Activated T-helper 17 cell treated with anti-CD3 and anti-CD28 coated beads, Interleukin-2, amount 50 U/mL, for 72 hours (primary cell): ENCODE data around the gene VWA8. TPM values are rescaled to one million over a fixed set of nuclear protein-coding genes. Genes with fewer than 3 reads are reported as not detected.
"Not testable (repeated sequence)": the region's sequence is repeated elsewhere in the genome, so short reads cannot be mapped to it uniquely, and the experiment has no call there.

ENCODE experiments used
- ATAC-seq: fragments of 150-1000 bp; cut with Tn5 transposase; replicated peaks from 2 replicates; pipeline ENCODE4 v1.10.0; 2021; ENCODE audit warnings: mild to moderate bottlenecking, moderate library complexity
- H3K27ac Mint-ChIP-seq: one replicate; pipeline ENCODE4 v1.8.0; 2022; ENCODE audit warnings: mixed read lengths
- H3K27me3 Mint-ChIP-seq: one replicate; pipeline ENCODE4 v1.8.0; 2022; ENCODE audit warnings: mixed read lengths
- H3K36me3 Mint-ChIP-seq: one replicate; pipeline ENCODE4 v1.8.0; 2022; ENCODE audit warnings: low read depth, mild to moderate bottlenecking, mixed read lengths
- H3K4me1 Mint-ChIP-seq: one replicate; pipeline ENCODE4 v1.8.0; 2022; ENCODE audit warnings: mixed read lengths
- H3K4me3 Mint-ChIP-seq: one replicate; pipeline ENCODE4 v1.8.0; 2022; ENCODE audit warnings: mild to moderate bottlenecking, mixed read lengths
- H3K9me3 Mint-ChIP-seq: one replicate; pipeline ENCODE4 v1.8.0; 2022; ENCODE audit warnings: mixed read lengths
- total RNA-seq, 2 donors: library from RNA; stranded (reverse); gene quantifications; one replicate each; pipeline ENCODE4 v1.2.3, GENCODE V29; 2022

The VWA8 gene
- total RNA-seq, 2 donors from 2014 or later, result 7.4 to 11.2 TPM

- H3K27ac Mint-ChIP-seq, result peak overlapping the region; percentile 36
- H3K4me1 Mint-ChIP-seq, result peaks cover 21% of the 10 kb centered on the region
- H3K4me3 Mint-ChIP-seq, result no peak overlapping the region
- H3K27me3 Mint-ChIP-seq, result no peaks in the 10 kb centered on the region
- H3K9me3 Mint-ChIP-seq, result peaks cover 11% of the 10 kb centered on the region
- peaks cover 23% of the 10 kb centered on the region for H3K36me3 Mint-ChIP-seq
- no peak for ATAC-seq
Observed at GRCh38 chr13:41925014-41925413, 35.9 kb downstream of the VWA8 start.

- Mint-ChIP-seq H3K4me1 (peaks cover 17% of the 10 kb centered on the region), H3K36me3 (peaks cover 23% of the 10 kb centered on the region), H3K9me3 (peaks cover 11% of the 10 kb centered on the region)
- H3K27ac Mint-ChIP-seq, H3K4me3 Mint-ChIP-seq, ATAC-seq, H3K27me3 Mint-ChIP-seq: not testable (repeated sequence)
Observed at GRCh38 chr13:41922894-41923293, 38.0 kb downstream of the VWA8 start.

- Mint-ChIP-seq H3K36me3 (peaks cover 14% of the 10 kb centered on the region), H3K9me3 (peaks cover 7% of the 10 kb centered on the region), H3K4me1 (peaks cover 28% of the 10 kb centered on the region), H3K27me3 (no peaks in the 10 kb centered on the region), H3K27ac (peak overlapping the region; percentile 3), H3K4me3 (no peak overlapping the region)
- no peak for ATAC-seq
Observed at GRCh38 chr13:41919741-41920487, 41.0 kb downstream of the VWA8 start.

GRCh38 chr13:41919031-41919740 is 41.7 kb downstream of the VWA8 start:
- Mint-ChIP-seq H3K36me3 (peaks cover 8% of the 10 kb centered on the region), H3K27ac (peak overlapping the region; percentile 3), H3K27me3 (no peaks in the 10 kb centered on the region), H3K4me3 (no peak overlapping the region), H3K4me1 (peaks cover 26% of the 10 kb centered on the region), H3K9me3 (peaks cover 7% of the 10 kb centered on the region)
- no peak for ATAC-seq

GRCh38 chr13:41917641-41918040 is 43.3 kb downstream of the VWA8 start:
- Mint-ChIP-seq H3K4me1 (peaks cover 19% of the 10 kb centered on the region), H3K27me3 (no peaks in the 10 kb centered on the region), H3K9me3 (no peaks in the 10 kb centered on the region), H3K4me3 (peak overlapping the region; percentile 25), H3K36me3 (no peaks in the 10 kb centered on the region), H3K27ac (peak overlapping the region; percentile 18)
- peak; percentile 89 for ATAC-seq

GRCh38 chr13:41916173-41916954 is 44.5 kb downstream of the VWA8 start:
- peak; percentile 84 for ATAC-seq
- Mint-ChIP-seq H3K27ac (peak overlapping the region; percentile 51), H3K27me3 (no peaks in the 10 kb centered on the region), H3K4me3 (peak overlapping the region; percentile 65), H3K4me1 (peaks cover 13% of the 10 kb centered on the region), H3K9me3 (no peaks in the 10 kb centered on the region), H3K36me3 (peaks cover 4% of the 10 kb centered on the region)

GRCh38 chr13:41915081-41915480 is 45.8 kb downstream of the VWA8 start:
- H3K4me1 Mint-ChIP-seq, result peaks cover 13% of the 10 kb centered on the region
- ATAC-seq, result no peak
- H3K4me3 Mint-ChIP-seq, result no peak overlapping the region
- no peaks in the 10 kb centered on the region for H3K27me3 Mint-ChIP-seq
- no peaks in the 10 kb centered on the region for H3K9me3 Mint-ChIP-seq
- H3K27ac Mint-ChIP-seq, result no peak overlapping the region
- peaks cover 17% of the 10 kb centered on the region for H3K36me3 Mint-ChIP-seq

- no peaks in the 10 kb centered on the region for H3K27me3 Mint-ChIP-seq
- H3K9me3 Mint-ChIP-seq, result no peaks in the 10 kb centered on the region
- peaks cover 13% of the 10 kb centered on the region for H3K4me1 Mint-ChIP-seq
- H3K36me3 Mint-ChIP-seq, result peaks cover 22% of the 10 kb centered on the region
- H3K4me3 Mint-ChIP-seq, result no peak overlapping the region
- no peak overlapping the region for H3K27ac Mint-ChIP-seq
- ATAC-seq, result no peak
Observed at GRCh38 chr13:41914552-41914951, 46.4 kb downstream of the VWA8 start.

GRCh38 chr13:41909506-41909905 is 51.4 kb downstream of the VWA8 start:
- H3K27me3 Mint-ChIP-seq, result no peaks in the 10 kb centered on the region
- H3K27ac Mint-ChIP-seq, result no peak overlapping the region
- ATAC-seq, result no peak

GRCh38 chr13:41905600-41906254 is 55.2 kb downstream of the VWA8 start:
- peaks cover 48% of the 10 kb centered on the region for H3K36me3 Mint-ChIP-seq
- H3K27ac Mint-ChIP-seq, result no peak overlapping the region
- no peaks in the 10 kb centered on the region for H3K27me3 Mint-ChIP-seq
- H3K9me3 Mint-ChIP-seq, result no peaks in the 10 kb centered on the region
- H3K4me3 Mint-ChIP-seq, result no peak overlapping the region
- peak; percentile 82 for ATAC-seq
- H3K4me1 Mint-ChIP-seq, result peaks cover 5% of the 10 kb centered on the region

More at GRCh38 chr13:41909506-41909905, 51.4 kb downstream of the VWA8 start:
- peaks cover 53% of the 10 kb centered on the region for H3K36me3 Mint-ChIP-seq
- no peaks in the 10 kb centered on the region for H3K4me1 Mint-ChIP-seq
- no peaks in the 10 kb centered on the region for H3K9me3 Mint-ChIP-seq
- H3K4me3 Mint-ChIP-seq, result no peak overlapping the region

- no peak overlapping the region for H3K27ac Mint-ChIP-seq
- no peak overlapping the region for H3K4me3 Mint-ChIP-seq
- ATAC-seq, result peak; percentile 91
Observed at GRCh38 chr13:41900918-41901317, 60.0 kb downstream of the VWA8 start.

GRCh38 chr13:41898411-41898810 is 62.5 kb downstream of the VWA8 start:
- H3K27me3 Mint-ChIP-seq, H3K27ac Mint-ChIP-seq, H3K4me3 Mint-ChIP-seq, H3K4me1 Mint-ChIP-seq, H3K9me3 Mint-ChIP-seq, ATAC-seq: not testable (repeated sequence)
- peaks cover 18% of the 10 kb centered on the region for H3K36me3 Mint-ChIP-seq

More at GRCh38 chr13:41900918-41901317, 60.0 kb downstream of the VWA8 start:
- peaks cover 21% of the 10 kb centered on the region for H3K36me3 Mint-ChIP-seq
- no peaks in the 10 kb centered on the region for H3K9me3 Mint-ChIP-seq
- no peaks in the 10 kb centered on the region for H3K27me3 Mint-ChIP-seq
- H3K4me1 Mint-ChIP-seq, result peaks cover 5% of the 10 kb centered on the region

GRCh38 chr13:41897126-41897525 is 63.8 kb downstream of the VWA8 start:
- Mint-ChIP-seq H3K27me3 (no peaks in the 10 kb centered on the region), H3K36me3 (peaks cover 15% of the 10 kb centered on the region), H3K4me1 (peaks cover 5% of the 10 kb centered on the region), H3K4me3 (no peak overlapping the region), H3K9me3 (no peaks in the 10 kb centered on the region), H3K27ac (no peak overlapping the region)
- no peak for ATAC-seq

- no peak overlapping the region for H3K4me3 Mint-ChIP-seq
- ATAC-seq, result no peak
- H3K4me1 Mint-ChIP-seq, result no peaks in the 10 kb centered on the region
- no peaks in the 10 kb centered on the region for H3K9me3 Mint-ChIP-seq
- H3K36me3 Mint-ChIP-seq, result peaks cover 27% of the 10 kb centered on the region
- no peaks in the 10 kb centered on the region for H3K27me3 Mint-ChIP-seq
- H3K27ac Mint-ChIP-seq, result no peak overlapping the region
Observed at GRCh38 chr13:41895478-41895877, 65.4 kb downstream of the VWA8 start.
